ENCODE results near the gene HFM1. TPM values are rescaled to one million over a fixed set of nuclear protein-coding genes. Genes with fewer than 3 reads are reported as not detected.
A peak's percentile ranks its signal among the peaks of the same experiment; 100 is the strongest.

HFM1 gene
- total and polyA plus RNA-seq, 12 donors = 0.17 to 7.8 (median 2.9) TPM

- Histone ChIP-seq H3K36me3 (no peaks in the 10 kb centered on the region), H3K4me1 (peaks cover 0 to 18% (median 8%) of the 10 kb centered on the region in 9 donors), H3K4me3 (no peak overlapping the region), H3K9me3 (no peaks in the 10 kb centered on the region), H3K27ac (peak overlapping the region in 1 of 10 donors; percentile 2), H3K27me3 (peaks cover 0 to 7% (median 0%) of the 10 kb centered on the region in 7 donors)
- TF ChIP-seq, protein P1, sequence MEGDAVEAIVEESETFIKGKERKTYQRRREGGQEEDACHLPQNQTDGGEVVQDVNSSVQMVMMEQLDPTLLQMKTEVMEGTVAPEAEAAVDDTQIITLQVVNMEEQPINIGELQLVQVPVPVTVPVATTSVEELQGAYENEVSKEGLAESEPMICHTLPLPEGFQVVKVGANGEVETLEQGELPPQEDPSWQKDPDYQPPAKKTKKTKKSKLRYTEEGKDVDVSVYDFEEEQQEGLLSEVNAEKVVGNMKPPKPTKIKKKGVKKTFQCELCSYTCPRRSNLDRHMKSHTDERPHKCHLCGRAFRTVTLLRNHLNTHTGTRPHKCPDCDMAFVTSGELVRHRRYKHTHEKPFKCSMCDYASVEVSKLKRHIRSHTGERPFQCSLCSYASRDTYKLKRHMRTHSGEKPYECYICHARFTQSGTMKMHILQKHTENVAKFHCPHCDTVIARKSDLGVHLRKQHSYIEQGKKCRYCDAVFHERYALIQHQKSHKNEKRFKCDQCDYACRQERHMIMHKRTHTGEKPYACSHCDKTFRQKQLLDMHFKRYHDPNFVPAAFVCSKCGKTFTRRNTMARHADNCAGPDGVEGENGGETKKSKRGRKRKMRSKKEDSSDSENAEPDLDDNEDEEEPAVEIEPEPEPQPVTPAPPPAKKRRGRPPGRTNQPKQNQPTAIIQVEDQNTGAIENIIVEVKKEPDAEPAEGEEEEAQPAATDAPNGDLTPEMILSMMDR (IDR thresholded peaks at IDR 0.05) = no peak
- ATAC-seq (no peak), DNase-seq (no peak)
- intact Hi-C loops (cut with DNase I) = loop anchor here in 1 of 10 donors (5.0 kb wide), 1 partner anchor 231 kb away; no protein-coding TSS in a partner anchor
- WGBS, 2 donors = 70 to 73% methylated on average over 1 of the region's 1 CpG
These were observed 6.3 kb downstream of the HFM1 start for GRCh38 chr1:91398291-91398690.

- no peaks in the 10 kb centered on the region for H3K36me3 ChIP-seq
- intact Hi-C loops (cut with DNase I) = loop anchor here in 1 of 10 donors (5.0 kb wide), 1 partner anchor 230 kb away; no protein-coding TSS in a partner anchor
- TF ChIP-seq, protein P1 (IDR thresholded peaks at IDR 0.05) = no peak
- H3K27me3 ChIP-seq = peaks cover 0 to under 1% (median 0%) of the 10 kb centered on the region in 7 donors
- no peak overlapping the region for H3K4me3 ChIP-seq
- peak overlapping the region in 1 of 10 donors; percentile 2 for H3K27ac ChIP-seq
- H3K9me3 ChIP-seq = no peaks in the 10 kb centered on the region
- 64 to 71% methylated on average over 4 of the region's 4 CpGs for WGBS, 2 donors
- no peak for DNase-seq
- ATAC-seq = peak in 1 of 8 donors; percentile 22
- peaks cover 0 to 13% (median 7%) of the 10 kb centered on the region in 9 donors for H3K4me1 ChIP-seq
These were observed 7.0 kb downstream of the HFM1 start for GRCh38 chr1:91397605-91398004.

- no peak overlapping the region for H3K27ac ChIP-seq
- no peaks in the 10 kb centered on the region for H3K4me1 ChIP-seq
- intact Hi-C loops (cut with DNase I) = no loop called here
- H3K27me3 ChIP-seq = no peaks in the 10 kb centered on the region
- no peaks in the 10 kb centered on the region for H3K36me3 ChIP-seq
- TF ChIP-seq, protein P1 (IDR thresholded peaks at IDR 0.05) = no peak
- no peak for DNase-seq
- WGBS, 2 donors = 77 to 86% methylated on average over 1 of the region's 1 CpG
- ATAC-seq = no peak
- H3K4me3 ChIP-seq = no peak overlapping the region
- H3K9me3 ChIP-seq = peaks cover 0 to 4% (median 0%) of the 10 kb centered on the region in 11 donors
These were observed 11.6 kb downstream of the HFM1 start for GRCh38 chr1:91393042-91393441.

DNA sequence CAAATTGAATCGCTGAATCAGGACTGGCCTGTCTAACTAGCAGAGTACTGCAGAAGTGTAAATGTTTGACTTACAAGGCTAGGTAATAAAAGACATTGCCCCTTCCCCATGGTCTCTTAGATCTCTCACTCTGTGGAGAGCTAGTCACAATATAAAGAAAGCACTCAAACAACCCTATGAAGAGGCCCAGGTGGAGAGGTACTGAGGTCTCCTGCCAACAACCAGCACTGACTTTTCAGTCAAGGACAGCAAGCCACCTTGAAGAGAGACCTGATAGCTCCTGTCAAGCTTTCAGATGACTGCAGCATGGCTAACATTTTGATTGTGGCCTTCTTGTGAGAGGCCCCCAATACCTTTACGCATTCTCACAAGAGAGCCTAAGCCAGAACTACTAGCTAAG lies 18.5 kb downstream of the HFM1 start:
- no peaks in the 10 kb centered on the region for H3K4me1 ChIP-seq
- no peaks in the 10 kb centered on the region for H3K36me3 ChIP-seq
- no peaks in the 10 kb centered on the region for H3K9me3 ChIP-seq
- H3K4me3 ChIP-seq = no peak overlapping the region
- no peak for DNase-seq
- 91 to 95% methylated on average over 2 of the region's 2 CpGs for WGBS, 2 donors
- intact Hi-C loops (cut with DNase I) = no loop called here
- no peaks in the 10 kb centered on the region for H3K27me3 ChIP-seq
- TF ChIP-seq, protein P1 (IDR thresholded peaks at IDR 0.05) = no peak
- H3K27ac ChIP-seq = no peak overlapping the region
- ATAC-seq = peak in 1 of 8 donors; percentile 27
